A673 (cell line): ENCODE measurements around the gene DDN. TPM values are rescaled to one million over a fixed set of nuclear protein-coding genes. Genes with fewer than 3 reads are reported as not detected.

Source experiments
- BruUV-seq: library from RNA; stranded (reverse); fragments of 400-500 nt; replicated peaks from 2 replicates; lab custom pipeline; 2021; lab: Mats Ljungman, UMichigan
- CTCF ChIA-PET: fragments of 300-600 bp; sonication (Branson Sonifier 250); formaldehyde crosslinking; loops from one replicate; lab custom pipeline; 2022; ENCODE audit warnings: antibody characterized with exemption; lab: Charles Lee
- POLR2A ChIA-PET: fragments of 300-600 bp; sonication (Branson Sonifier 250); formaldehyde crosslinking; loops from one replicate; lab custom pipeline; 2022; ENCODE audit warnings: antibody characterized with exemption; ENCODE audit not compliant: low non-redundant PET; lab: Charles Lee
- DNase-seq: peaks from one replicate; pipeline ENCODE4 v3.0.0-alpha.2; 2015; ENCODE audit warnings: low spot score
- H3K27ac ChIP-seq: fragments of 200-600 bp; sonication (generic); 2 replicates; pipeline ENCODE4 v1.5.1; 2016; ENCODE audit warnings: mixed run types, low read depth, mild to moderate bottlenecking, mixed read lengths, antibody characterized with exemption, low read length; ENCODE audit not compliant: poor library complexity, severe bottlenecking
- H3K27me3 ChIP-seq: fragments of 200-600 bp; sonication (generic); replicated peaks from 2 replicates; pipeline ENCODE4 v1.6.1; 2017; ENCODE audit warnings: mixed run types, low read depth, mild to moderate bottlenecking, mixed read lengths, antibody characterized with exemption, low read length; ENCODE audit not compliant: insufficient read depth, poor library complexity
- H3K36me3 ChIP-seq: fragments of 200-600 bp; sonication (generic); 2 replicates; pipeline ENCODE4 v1.6.1; 2016; ENCODE audit warnings: mixed run types, mild to moderate bottlenecking, mixed read lengths, antibody characterized with exemption, low read length; ENCODE audit not compliant: insufficient read depth, poor library complexity, severe bottlenecking
- H3K4me1 ChIP-seq: fragments of 200-600 bp; sonication (generic); 2 replicates; pipeline ENCODE4 v1.6.1; 2017; ENCODE audit warnings: mixed run types, mild to moderate bottlenecking, mixed read lengths, antibody characterized with exemption, low read length; ENCODE audit not compliant: insufficient read depth, poor library complexity, severe bottlenecking
- H3K4me3 ChIP-seq: fragments of 200-600 bp; sonication (generic); 2 replicates; pipeline ENCODE4 v1.5.1; 2016; ENCODE audit warnings: low read depth, mixed run types, mild to moderate bottlenecking, mixed read lengths, low read length; ENCODE audit not compliant: poor library complexity, severe bottlenecking
- H3K9me3 ChIP-seq: fragments of 200-600 bp; sonication (generic); 2 replicates; pipeline ENCODE4 v1.6.1; 2016; ENCODE audit warnings: mixed run types, low read depth, mild to moderate bottlenecking, mixed read lengths, antibody characterized with exemption, low read length; ENCODE audit not compliant: poor library complexity, severe bottlenecking
- CTCF ChIP-seq: fragments of 300-800, 200-600 bp; sonication (generic); conservative IDR thresholded peaks from 2 replicates; pipeline ENCODE4 v1.5.1; 2017; ENCODE audit warnings: low read depth, mild to moderate bottlenecking, antibody characterized with exemption, low read length, moderate library complexity, mixed read lengths
- EZH2 ChIP-seq: fragments of 200-600 bp; sonication (generic); IDR thresholded peaks from 2 replicates; pipeline ENCODE4 v1.6.1; 2017; ENCODE audit warnings: borderline replicate concordance, low read depth, mild to moderate bottlenecking, mixed read lengths, antibody characterized with exemption, low read length; ENCODE audit not compliant: poor library complexity, severe bottlenecking
- intact Hi-C: fragments of 100-400 bp; cut with micrococcal nuclease; formaldehyde crosslinking; loops from one replicate; pipeline ENCODE4 v1.10.0; 2022; ENCODE audit not compliant: unreplicated experiment
- total RNA-seq: library from RNA; stranded (reverse); gene quantifications from 2 replicates; pipeline ENCODE4 v1.2.3, GENCODE V29; 2021

The DDN gene
- total RNA-seq, 1 experiment from 2014 or later, result 2.7 TPM

DNA sequence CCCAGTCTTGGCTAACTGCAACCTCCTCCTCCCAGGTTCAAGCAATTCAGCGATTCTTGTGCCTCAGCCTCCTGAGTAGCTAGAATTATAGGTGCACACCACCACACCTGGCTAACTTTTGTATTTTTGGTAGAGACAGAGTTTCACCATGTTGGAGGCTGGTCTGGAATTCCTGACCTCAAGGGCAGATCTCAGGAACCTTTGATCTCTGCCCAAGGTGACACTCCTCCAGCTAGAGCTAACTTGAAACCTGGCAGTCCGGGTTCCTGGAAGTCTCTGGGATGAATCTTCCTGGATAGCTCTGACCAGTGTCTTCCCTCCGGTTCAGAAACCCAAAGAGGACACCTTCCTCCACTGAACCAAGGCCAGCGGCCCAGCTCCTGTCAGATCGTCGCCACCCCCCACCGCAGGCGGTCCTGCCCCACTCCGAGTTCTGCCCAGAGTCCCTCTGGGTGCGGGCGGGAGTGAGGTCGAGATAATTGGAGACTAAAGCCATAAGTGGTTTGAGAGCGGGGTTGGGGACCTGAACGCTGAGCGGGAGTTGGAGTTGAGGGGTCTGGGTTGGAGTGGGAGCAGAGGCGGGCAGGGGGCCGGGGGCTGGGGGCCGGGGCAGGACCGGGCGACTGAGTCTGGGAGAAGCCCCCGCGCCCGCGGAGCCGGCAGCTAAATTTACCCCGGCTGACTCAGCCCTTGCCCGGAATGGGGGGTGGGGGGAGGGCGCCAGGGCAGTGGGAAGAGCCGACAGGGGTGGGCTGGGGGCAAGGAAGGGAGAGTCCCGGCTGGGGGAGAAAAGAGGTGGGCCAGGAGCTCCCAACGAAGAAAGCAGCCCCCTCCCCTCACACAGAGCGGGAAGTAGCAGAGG, 4.7 kb downstream of the DDN start:
- H3K36me3 ChIP-seq, result no peaks in the 10 kb centered on the region
- intact Hi-C loops, result no loop called here
- H3K4me1 ChIP-seq, result peaks cover 22% of the 10 kb centered on the region
- no peak overlapping the region for H3K27ac ChIP-seq
- no peak for DNase-seq
- POLR2A ChIA-PET, result no interaction called here
- TF ChIP-seq EZH2 (no peak), CTCF (no peak)
- H3K27me3 ChIP-seq, result peaks cover 5% of the 10 kb centered on the region
- H3K4me3 ChIP-seq, result no peak overlapping the region
- BruUV-seq, result no TSS peak
- CTCF ChIA-PET, result interaction anchor here (0.7 kb wide), 1 partner anchor 31 kb away, joined by 3 read pairs; no protein-coding TSS in a partner anchor
- H3K9me3 ChIP-seq, result no peaks in the 10 kb centered on the region

GRCh38 chr12:48993787-48994186, 5.4 kb downstream of the DDN start:
- H3K4me1 ChIP-seq, result peaks cover 19% of the 10 kb centered on the region
- CTCF ChIA-PET, result no interaction called here
- peaks cover 5% of the 10 kb centered on the region for H3K27me3 ChIP-seq
- intact Hi-C loops, result no loop called here
- TF ChIP-seq EZH2 (no peak), CTCF (no peak)
- H3K36me3 ChIP-seq, result no peaks in the 10 kb centered on the region
- H3K9me3 ChIP-seq, result no peaks in the 10 kb centered on the region
- no TSS peak for BruUV-seq
- DNase-seq, result no peak
- POLR2A ChIA-PET, result no interaction called here
- H3K27ac ChIP-seq, result no peak overlapping the region
- no peak overlapping the region for H3K4me3 ChIP-seq

DNA sequence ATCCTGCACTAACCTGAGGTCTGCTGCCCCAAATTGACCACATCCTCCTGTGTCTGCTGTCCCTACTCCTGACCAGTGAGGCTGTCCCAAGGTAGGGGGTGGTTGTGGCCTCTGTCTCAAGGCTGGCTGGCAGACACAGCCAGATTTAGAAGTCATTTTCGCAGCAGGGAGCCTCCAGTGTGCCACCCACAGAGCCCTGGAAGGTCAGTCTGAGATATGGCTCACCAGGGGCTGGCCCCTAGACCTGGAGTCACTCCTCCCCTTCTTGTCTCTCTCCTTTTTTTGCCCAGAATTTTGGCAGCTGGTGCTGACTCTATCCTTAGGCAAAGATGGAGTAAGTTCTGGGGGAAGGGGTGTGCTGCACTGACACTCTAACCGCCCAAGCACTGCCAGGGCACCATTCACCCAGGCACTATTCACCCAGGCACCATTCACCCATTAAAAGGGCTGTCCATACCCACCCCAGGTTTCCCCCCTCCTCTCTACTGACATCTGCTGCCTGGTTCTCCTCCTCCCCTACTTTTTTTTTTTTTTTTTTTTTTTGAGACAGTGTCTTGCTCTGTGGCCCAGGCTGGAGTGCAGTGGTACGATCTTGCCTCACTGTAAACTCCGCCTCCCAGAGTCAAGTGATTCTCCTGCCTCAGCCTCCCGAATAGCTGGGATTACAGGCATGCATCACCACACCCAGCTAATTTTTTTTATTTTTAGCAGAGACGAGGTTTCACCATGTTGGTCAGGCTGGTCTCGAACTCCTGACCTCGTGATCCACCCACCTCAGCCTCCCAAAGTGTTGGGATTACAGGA, 7.7 kb downstream of the DDN start:
- TF ChIP-seq CTCF (no peak), EZH2 (no peak)
- BruUV-seq, result no TSS peak
- ChIA-PET CTCF (interaction anchor here (0.6 to 0.7 kb wide), 3 partner anchors 23 to 277 kb away, joined by 5 to 14 read pairs (median 5); no protein-coding TSS in a partner anchor), POLR2A (no interaction called here)
- Histone ChIP-seq H3K4me3 (no peak overlapping the region), H3K9me3 (no peaks in the 10 kb centered on the region), H3K36me3 (no peaks in the 10 kb centered on the region), H3K27me3 (no peaks in the 10 kb centered on the region), H3K4me1 (peaks cover 7% of the 10 kb centered on the region), H3K27ac (no peak overlapping the region)
- intact Hi-C loops, result no loop called here
- DNase-seq, result no peak
